ENCODE data around the gene CBLC. TPM values are rescaled to one million over a fixed set of nuclear protein-coding genes. Genes with fewer than 3 reads are reported as not detected.

CBLC gene
- total RNA-seq, 4 donors from 2014 or later = 0.93 to 1.0 TPM; not detected in 2

DNA sequence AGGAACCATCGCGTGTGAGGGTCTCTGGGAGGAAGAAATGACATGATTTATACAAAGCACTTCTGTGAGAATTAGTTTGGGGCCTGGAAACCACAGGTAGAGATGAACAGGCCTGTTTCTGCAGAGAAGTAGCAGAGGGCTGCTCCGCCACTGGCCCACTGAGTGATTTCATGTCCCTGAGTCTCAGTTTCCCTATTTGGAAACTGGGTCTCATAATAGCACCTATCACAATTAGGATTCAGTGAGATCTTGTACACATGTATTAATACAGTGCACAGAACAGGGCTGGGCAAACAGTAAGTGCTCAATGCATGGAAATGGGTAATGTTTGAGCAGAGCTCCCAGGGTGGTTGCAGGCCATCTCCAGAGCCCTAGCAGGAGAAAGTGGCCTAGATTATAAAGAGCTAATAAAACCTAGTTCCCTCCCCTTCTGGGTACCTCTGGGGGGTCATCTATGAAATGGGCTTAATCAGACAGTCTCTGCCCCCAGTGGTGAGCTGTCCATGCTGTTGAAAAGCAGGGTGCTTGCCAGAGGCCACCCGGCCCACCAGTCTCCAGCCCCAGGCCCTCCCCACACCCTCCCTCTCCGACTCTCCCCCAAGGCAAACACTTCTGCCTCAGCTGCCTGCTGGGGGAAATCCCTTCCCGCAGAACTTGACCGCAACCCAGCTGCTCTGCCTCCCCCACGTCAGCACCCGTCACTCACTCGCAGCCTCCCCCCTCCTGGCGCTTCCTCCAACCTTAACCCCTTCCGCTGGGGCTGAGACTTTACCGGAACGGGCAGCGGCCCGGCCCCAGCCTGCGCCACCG lies 24.7 kb upstream of the CBLC start:
- Histone ChIP-seq H3K4me1 (peaks cover 0 to 91% (median 63%) of the 10 kb centered on the region in 3 donors), H3K27me3 (no peaks in the 10 kb centered on the region), H3K9me3 (no peaks in the 10 kb centered on the region), H3K36me3 (peaks cover 0 to 49% of the 10 kb centered on the region in 2 donors), H3K4me3 (peak overlapping the region; percentile 26 to 49), H3K27ac (peak overlapping the region; percentile 70 to 93 (median 89))
- peak; percentile 34 for ATAC-seq
- 43 to 62% methylated on average over 2 to 5 of the region's 18 CpGs for WGBS, 2 donors (ENCODE audit: low coverage in 1 of 2)
- TF ChIP-seq EP300 (IDR thresholded peaks at IDR 0.05) (no peak), POLR2AphosphoS5 (IDR thresholded peaks at IDR 0.05) (peak; percentile 96)
- TF ChIP-seq, protein P1, sequence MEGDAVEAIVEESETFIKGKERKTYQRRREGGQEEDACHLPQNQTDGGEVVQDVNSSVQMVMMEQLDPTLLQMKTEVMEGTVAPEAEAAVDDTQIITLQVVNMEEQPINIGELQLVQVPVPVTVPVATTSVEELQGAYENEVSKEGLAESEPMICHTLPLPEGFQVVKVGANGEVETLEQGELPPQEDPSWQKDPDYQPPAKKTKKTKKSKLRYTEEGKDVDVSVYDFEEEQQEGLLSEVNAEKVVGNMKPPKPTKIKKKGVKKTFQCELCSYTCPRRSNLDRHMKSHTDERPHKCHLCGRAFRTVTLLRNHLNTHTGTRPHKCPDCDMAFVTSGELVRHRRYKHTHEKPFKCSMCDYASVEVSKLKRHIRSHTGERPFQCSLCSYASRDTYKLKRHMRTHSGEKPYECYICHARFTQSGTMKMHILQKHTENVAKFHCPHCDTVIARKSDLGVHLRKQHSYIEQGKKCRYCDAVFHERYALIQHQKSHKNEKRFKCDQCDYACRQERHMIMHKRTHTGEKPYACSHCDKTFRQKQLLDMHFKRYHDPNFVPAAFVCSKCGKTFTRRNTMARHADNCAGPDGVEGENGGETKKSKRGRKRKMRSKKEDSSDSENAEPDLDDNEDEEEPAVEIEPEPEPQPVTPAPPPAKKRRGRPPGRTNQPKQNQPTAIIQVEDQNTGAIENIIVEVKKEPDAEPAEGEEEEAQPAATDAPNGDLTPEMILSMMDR (IDR thresholded peaks at IDR 0.05) = peak in 1 of 4 experiments; percentile 28

DNA sequence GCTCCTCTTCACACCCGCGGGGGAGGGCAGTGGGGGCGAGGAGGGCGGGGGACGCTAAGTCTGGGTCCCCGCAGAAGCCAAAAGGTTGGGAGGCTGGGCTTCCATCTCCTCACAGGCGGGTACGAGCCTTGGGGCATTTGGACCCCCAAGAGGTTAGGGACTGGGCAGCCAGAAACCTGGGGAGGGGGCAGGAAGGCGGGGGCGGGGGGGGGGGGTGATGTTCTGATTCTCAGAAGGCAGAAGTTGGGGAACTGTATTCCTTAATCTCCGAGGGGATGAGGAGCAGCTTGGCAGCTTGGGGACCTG lies 24.1 kb upstream of the CBLC start:
- TF ChIP-seq, protein P1 (IDR thresholded peaks at IDR 0.05) = no peak
- TF ChIP-seq EP300 (IDR thresholded peaks at IDR 0.05) (no peak), POLR2A (IDR thresholded peaks at IDR 0.05) (no peak), POLR2AphosphoS5 (IDR thresholded peaks at IDR 0.05) (no peak)
- H3K4me1 ChIP-seq = peaks cover 0 to 95% (median 69%) of the 10 kb centered on the region in 3 donors

GRCh38 chr19:44753932-44754749 lies 23.5 kb upstream of the CBLC start:
- H3K4me3 ChIP-seq = peak overlapping the region; percentile 26 to 49
- H3K27ac ChIP-seq = peak overlapping the region; percentile 70 to 93 (median 89)
- H3K9me3 ChIP-seq = no peaks in the 10 kb centered on the region
- H3K36me3 ChIP-seq = peaks cover 0 to 60% of the 10 kb centered on the region in 2 donors
- ATAC-seq = peak; percentile 61
- H3K27me3 ChIP-seq = no peaks in the 10 kb centered on the region
- 7 to 40% methylated on average over 1 to 3 of the region's 33 CpGs for WGBS, 2 donors (ENCODE audit: low coverage in 1 of 2)
- TF ChIP-seq, protein P1 (IDR thresholded peaks at IDR 0.05) = peak in 1 of 4 experiments; percentile 21
- peak; percentile 87 for TF ChIP-seq POLR2AphosphoS5 (IDR thresholded peaks at IDR 0.05)
- TF ChIP-seq EP300 (IDR thresholded peaks at IDR 0.05) = no peak
- TF ChIP-seq POLR2A (IDR thresholded peaks at IDR 0.05) = peak in 1 of 2 donors; percentile 52
- H3K4me1 ChIP-seq = peaks cover 0 to 98% (median 71%) of the 10 kb centered on the region in 3 donors

More for the DNA sequence above, 24.1 kb upstream of the CBLC start:
- no peak for ATAC-seq
- peaks cover 0 to 54% of the 10 kb centered on the region in 2 donors for H3K36me3 ChIP-seq
- WGBS, 2 donors (ENCODE audit: low coverage in 1 of 2) = 0% methylated on average over 1 of the region's 11 CpGs
- peak overlapping the region; percentile 26 to 49 for H3K4me3 ChIP-seq
- no peaks in the 10 kb centered on the region for H3K27me3 ChIP-seq
- H3K9me3 ChIP-seq = no peaks in the 10 kb centered on the region
- H3K27ac ChIP-seq = peak overlapping the region; percentile 70 to 93 (median 89)

DNA sequence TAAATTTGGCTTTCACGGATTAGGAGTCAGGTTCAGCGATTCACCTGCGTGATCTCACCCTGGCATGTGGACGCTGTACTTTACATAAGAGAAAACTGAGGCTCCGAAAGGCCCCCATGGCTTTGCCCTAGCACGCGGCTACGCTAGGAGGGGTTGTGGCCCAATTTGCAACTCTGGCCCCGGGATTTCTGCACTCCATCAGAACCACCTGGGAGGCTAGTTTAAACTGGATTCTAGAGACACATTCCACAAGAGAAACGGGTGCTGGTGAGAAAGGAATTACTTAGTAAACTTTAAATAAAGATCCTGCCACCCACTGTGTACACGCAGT lies 23.0 kb upstream of the CBLC start:
- no peaks in the 10 kb centered on the region for H3K27me3 ChIP-seq
- peak overlapping the region in 3 of 4 donors; percentile 88 to 93 (median 90) for H3K27ac ChIP-seq
- WGBS, 2 donors (ENCODE audit: low coverage in 1 of 2) = 38 to 100% methylated on average over 1 to 2 of the region's 11 CpGs
- H3K4me1 ChIP-seq = peaks cover 0 to 98% (median 67%) of the 10 kb centered on the region in 3 donors
- ATAC-seq = no peak
- peak overlapping the region in 1 of 2 donors; percentile 49 for H3K4me3 ChIP-seq
- H3K36me3 ChIP-seq = peaks cover 0 to 65% of the 10 kb centered on the region in 2 donors
- H3K9me3 ChIP-seq = no peaks in the 10 kb centered on the region
- TF ChIP-seq POLR2AphosphoS5 (IDR thresholded peaks at IDR 0.05) (no peak), EP300 (IDR thresholded peaks at IDR 0.05) (no peak), POLR2A (IDR thresholded peaks at IDR 0.05) (no peak)

GRCh38 chr19:44755219-44755618 lies 22.5 kb upstream of the CBLC start:
- TF ChIP-seq EP300 (IDR thresholded peaks at IDR 0.05) (no peak), POLR2AphosphoS5 (IDR thresholded peaks at IDR 0.05) (peak; percentile 11)
- TF ChIP-seq, protein P1 (IDR thresholded peaks at IDR 0.05) = no peak

More at GRCh38 chr19:44755219-44755618, 22.5 kb upstream of the CBLC start:
- H3K4me1 ChIP-seq = peaks cover 0 to 98% (median 62%) of the 10 kb centered on the region in 3 donors
- ATAC-seq = no peak
- peaks cover 0 to 71% of the 10 kb centered on the region in 2 donors for H3K36me3 ChIP-seq
- H3K27ac ChIP-seq = peak overlapping the region in 3 of 4 donors; percentile 88 to 93 (median 90)
- 85 to 100% methylated on average over 1 to 2 of the region's 4 CpGs for WGBS, 2 donors (ENCODE audit: low coverage in 1 of 2)
- H3K27me3 ChIP-seq = no peaks in the 10 kb centered on the region
- peak overlapping the region in 1 of 2 donors; percentile 49 for H3K4me3 ChIP-seq
- H3K9me3 ChIP-seq = no peaks in the 10 kb centered on the region
